ENCODE results near the gene KIAA1586.
"Not testable (repeated sequence)": the region's sequence is repeated elsewhere in the genome, so short reads cannot be mapped to it uniquely, and the experiment has no call there.

Gene KIAA1586

GRCh38 chr6:57044568-57044967 is 1.9 kb upstream of the KIAA1586 start:
- no peak for DNase-seq (ENCODE audit: low spot score)

GRCh38 chr6:57047257-57047585 is 728 bp downstream of the KIAA1586 start:
- not testable (repeated sequence) for DNase-seq (ENCODE audit: low spot score)

- DNase-seq (ENCODE audit: low spot score) = not testable (repeated sequence)
Observed at GRCh38 chr6:57047859-57048258, 1.4 kb downstream of the KIAA1586 start.

- no peak for DNase-seq (ENCODE audit: low spot score)
Observed at GRCh38 chr6:57048577-57048976, 2.1 kb downstream of the KIAA1586 start.

- no peak for DNase-seq (ENCODE audit: low spot score)
Observed at GRCh38 chr6:57063847-57064246, 17.4 kb downstream of the KIAA1586 start.

GRCh38 chr6:57064809-57065208 is 18.3 kb downstream of the KIAA1586 start:
- no peak for DNase-seq (ENCODE audit: low spot score)

- no peak for DNase-seq (ENCODE audit: low spot score)
Observed at GRCh38 chr6:57068061-57068460, 21.6 kb downstream of the KIAA1586 start.

GRCh38 chr6:57069228-57069627 is 22.7 kb downstream of the KIAA1586 start:
- DNase-seq (ENCODE audit: low spot score) = no peak

GRCh38 chr6:57069920-57070331 is 23.4 kb downstream of the KIAA1586 start:
- DNase-seq (ENCODE audit: low spot score) = no peak

GRCh38 chr6:57072108-57072507 is 25.6 kb downstream of the KIAA1586 start:
- DNase-seq (ENCODE audit: low spot score) = no peak

- DNase-seq (ENCODE audit: low spot score) = no peak
Observed at GRCh38 chr6:57074383-57074782, 27.9 kb downstream of the KIAA1586 start.

- no peak for DNase-seq (ENCODE audit: low spot score)
Observed at GRCh38 chr6:57075092-57075491, 28.6 kb downstream of the KIAA1586 start.

GRCh38 chr6:57078531-57079207 is 32.2 kb downstream of the KIAA1586 start:
- no peak for DNase-seq (ENCODE audit: low spot score)

- DNase-seq (ENCODE audit: low spot score) = no peak
Observed at GRCh38 chr6:57085471-57085870, 39.0 kb downstream of the KIAA1586 start.

- DNase-seq (ENCODE audit: low spot score) = no peak
Observed at GRCh38 chr6:57086843-57087242, 40.4 kb downstream of the KIAA1586 start.

- no peak for DNase-seq (ENCODE audit: low spot score)
Observed at GRCh38 chr6:57087916-57088315, 41.4 kb downstream of the KIAA1586 start.

GRCh38 chr6:57089265-57089664 is 42.8 kb downstream of the KIAA1586 start:
- no peak for DNase-seq (ENCODE audit: low spot score)

GRCh38 chr6:57089687-57090457 is 43.4 kb downstream of the KIAA1586 start, which contains the start of gene ZNF451:
Gene ZNF451, plus strand, starts transcription at chr6:57090188. Its CDS starts 66 bp downstream, at chr6:57090254.
- peak; percentile 98 for DNase-seq (ENCODE audit: low spot score)

- DNase-seq (ENCODE audit: low spot score) = not testable (repeated sequence)
Observed at GRCh38 chr6:57090458-57091067, 44.1 kb downstream of the KIAA1586 start.

- DNase-seq (ENCODE audit: low spot score) = not testable (repeated sequence)
Observed at GRCh38 chr6:57091375-57091774, 44.9 kb downstream of the KIAA1586 start.

- DNase-seq (ENCODE audit: low spot score) = no peak
Observed at GRCh38 chr6:57094689-57095088, 48.2 kb downstream of the KIAA1586 start.

- no peak for DNase-seq (ENCODE audit: low spot score)
Observed at GRCh38 chr6:57097596-57097995, 51.1 kb downstream of the KIAA1586 start.

GRCh38 chr6:57102976-57103375 is 56.5 kb downstream of the KIAA1586 start:
- no peak for DNase-seq (ENCODE audit: low spot score)

Measured in ecto neural progenitor cell (in vitro differentiated cells).